ENCODE results near the gene IQSEC2.

DNA sequence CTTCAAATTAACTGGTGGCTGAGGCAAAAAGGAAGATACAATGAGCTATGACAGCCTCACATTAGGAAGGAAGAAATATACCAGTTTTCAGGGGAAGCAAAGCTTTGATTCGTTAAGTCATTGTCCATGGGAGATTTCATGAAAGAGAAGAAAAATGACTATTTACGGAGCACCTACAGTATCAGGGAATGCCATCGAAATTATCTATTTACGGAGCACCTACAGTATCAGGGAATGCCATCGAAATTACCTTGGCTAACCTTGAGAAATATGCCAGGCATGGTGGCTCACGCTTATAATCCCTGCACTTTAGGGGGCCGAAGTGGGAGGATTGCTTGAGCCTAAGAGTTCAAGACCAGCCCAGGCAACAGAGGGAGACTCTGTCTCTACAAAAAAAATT lies 28.5 kb upstream of the IQSEC2 start:
- no peak for TF ChIP-seq YY1 (IDR thresholded peaks at IDR 0.05; ENCODE audit: low read depth)
- no peak for TF ChIP-seq EP300 (IDR thresholded peaks at IDR 0.05; ENCODE audit: borderline replicate concordance)
- TF ChIP-seq, protein P1, sequence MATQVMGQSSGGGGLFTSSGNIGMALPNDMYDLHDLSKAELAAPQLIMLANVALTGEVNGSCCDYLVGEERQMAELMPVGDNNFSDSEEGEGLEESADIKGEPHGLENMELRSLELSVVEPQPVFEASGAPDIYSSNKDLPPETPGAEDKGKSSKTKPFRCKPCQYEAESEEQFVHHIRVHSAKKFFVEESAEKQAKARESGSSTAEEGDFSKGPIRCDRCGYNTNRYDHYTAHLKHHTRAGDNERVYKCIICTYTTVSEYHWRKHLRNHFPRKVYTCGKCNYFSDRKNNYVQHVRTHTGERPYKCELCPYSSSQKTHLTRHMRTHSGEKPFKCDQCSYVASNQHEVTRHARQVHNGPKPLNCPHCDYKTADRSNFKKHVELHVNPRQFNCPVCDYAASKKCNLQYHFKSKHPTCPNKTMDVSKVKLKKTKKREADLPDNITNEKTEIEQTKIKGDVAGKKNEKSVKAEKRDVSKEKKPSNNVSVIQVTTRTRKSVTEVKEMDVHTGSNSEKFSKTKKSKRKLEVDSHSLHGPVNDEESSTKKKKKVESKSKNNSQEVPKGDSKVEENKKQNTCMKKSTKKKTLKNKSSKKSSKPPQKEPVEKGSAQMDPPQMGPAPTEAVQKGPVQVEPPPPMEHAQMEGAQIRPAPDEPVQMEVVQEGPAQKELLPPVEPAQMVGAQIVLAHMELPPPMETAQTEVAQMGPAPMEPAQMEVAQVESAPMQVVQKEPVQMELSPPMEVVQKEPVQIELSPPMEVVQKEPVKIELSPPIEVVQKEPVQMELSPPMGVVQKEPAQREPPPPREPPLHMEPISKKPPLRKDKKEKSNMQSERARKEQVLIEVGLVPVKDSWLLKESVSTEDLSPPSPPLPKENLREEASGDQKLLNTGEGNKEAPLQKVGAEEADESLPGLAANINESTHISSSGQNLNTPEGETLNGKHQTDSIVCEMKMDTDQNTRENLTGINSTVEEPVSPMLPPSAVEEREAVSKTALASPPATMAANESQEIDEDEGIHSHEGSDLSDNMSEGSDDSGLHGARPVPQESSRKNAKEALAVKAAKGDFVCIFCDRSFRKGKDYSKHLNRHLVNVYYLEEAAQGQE (IDR thresholded peaks at IDR 0.05; ENCODE audit: low read depth), result no peak
- no peak for TF ChIP-seq TAF1 (IDR thresholded peaks at IDR 0.05; ENCODE audit: low read depth)
- TF ChIP-seq RAD21 (IDR thresholded peaks at IDR 0.05; ENCODE audit: low read depth), result no peak
- TF ChIP-seq TEAD4 (IDR thresholded peaks at IDR 0.05), result no peak
- no peak for TF ChIP-seq NFIC (IDR thresholded peaks at IDR 0.05)
